Esophagus squamous epithelium (tissue), 4 donors: ENCODE results near the gene NUDT16L1.

Experiments used
- CTCF ChIP-seq, 6 experiments: fragments of 450-650 bp in 4 of 6; fragments of 200-600 bp in 2 of 6; sonication (generic) in 2 of 6; IDR thresholded peaks; one replicate each; pipeline ENCODE4 v1.5.1; 2016 to 2019; ENCODE audit warnings: antibody characterized with exemption in 6 of 6, mild to moderate bottlenecking in 4 of 6, moderate library complexity in 4 of 6
- POLR2A ChIP-seq, 4 donors: fragments of 450-650 bp; IDR thresholded peaks; one replicate each; pipeline ENCODE4 v1.6.1; 2017; ENCODE audit warnings: antibody characterized with exemption in 4 of 4, mild to moderate bottlenecking in 4 of 4, moderate library complexity in 3 of 4

- TF ChIP-seq POLR2A (IDR thresholded peaks at IDR 0.05) (no peak), CTCF (IDR thresholded peaks at IDR 0.05) (no peak)
These were observed 26.0 kb upstream of the NUDT16L1 start for GRCh38 chr16:4667203-4667963.
